ENCODE measurements around the gene ZNF385A.

DNA sequence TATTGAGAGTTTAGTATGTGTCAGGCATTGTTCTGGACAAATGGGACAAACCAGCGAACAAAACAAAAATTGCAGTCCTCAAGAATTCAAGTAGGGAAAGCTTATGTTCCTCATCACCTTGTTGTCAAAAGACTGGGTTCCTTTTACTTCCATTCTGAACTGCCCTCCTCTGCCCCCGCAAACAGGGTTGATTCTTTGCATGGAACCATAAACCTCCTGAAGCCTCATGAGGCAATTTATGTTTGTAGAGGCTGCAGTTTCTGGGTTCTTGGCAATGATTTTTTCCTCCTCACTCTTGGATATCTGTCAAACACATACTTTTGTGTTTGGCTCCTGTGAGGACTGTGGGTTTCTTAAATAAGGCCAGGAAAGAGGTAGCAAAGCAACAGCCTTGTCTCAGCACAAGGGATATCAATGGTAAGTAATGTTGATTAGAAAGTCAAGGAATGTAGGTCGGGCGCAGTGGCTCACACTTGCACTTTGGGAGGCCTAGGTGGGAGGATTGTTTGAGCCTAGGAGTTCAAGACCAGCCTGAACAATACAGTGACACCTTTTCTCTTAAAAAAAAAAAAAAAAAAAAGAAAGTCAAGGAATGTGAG, 45.7 kb downstream of the ZNF385A start:
- TF ChIP-seq, protein P1, sequence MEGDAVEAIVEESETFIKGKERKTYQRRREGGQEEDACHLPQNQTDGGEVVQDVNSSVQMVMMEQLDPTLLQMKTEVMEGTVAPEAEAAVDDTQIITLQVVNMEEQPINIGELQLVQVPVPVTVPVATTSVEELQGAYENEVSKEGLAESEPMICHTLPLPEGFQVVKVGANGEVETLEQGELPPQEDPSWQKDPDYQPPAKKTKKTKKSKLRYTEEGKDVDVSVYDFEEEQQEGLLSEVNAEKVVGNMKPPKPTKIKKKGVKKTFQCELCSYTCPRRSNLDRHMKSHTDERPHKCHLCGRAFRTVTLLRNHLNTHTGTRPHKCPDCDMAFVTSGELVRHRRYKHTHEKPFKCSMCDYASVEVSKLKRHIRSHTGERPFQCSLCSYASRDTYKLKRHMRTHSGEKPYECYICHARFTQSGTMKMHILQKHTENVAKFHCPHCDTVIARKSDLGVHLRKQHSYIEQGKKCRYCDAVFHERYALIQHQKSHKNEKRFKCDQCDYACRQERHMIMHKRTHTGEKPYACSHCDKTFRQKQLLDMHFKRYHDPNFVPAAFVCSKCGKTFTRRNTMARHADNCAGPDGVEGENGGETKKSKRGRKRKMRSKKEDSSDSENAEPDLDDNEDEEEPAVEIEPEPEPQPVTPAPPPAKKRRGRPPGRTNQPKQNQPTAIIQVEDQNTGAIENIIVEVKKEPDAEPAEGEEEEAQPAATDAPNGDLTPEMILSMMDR (IDR thresholded peaks at IDR 0.05), result no peak
- no peak for TF ChIP-seq POLR2A (IDR thresholded peaks at IDR 0.05)

Measured in heart left ventricle (tissue), 13 donors.